Testis (tissue), 3 donors: ENCODE results near the gene TNS3. TPM values are rescaled to one million over a fixed set of nuclear protein-coding genes. Genes with fewer than 3 reads are reported as not detected.

ENCODE experiments used
- DNase-seq: peaks from one replicate; pipeline ENCODE4 v3.0.0-alpha.2; 2019
- H3K27ac ChIP-seq, 2 donors: fragments of 200-600 bp; sonication (generic); one replicate each; pipeline ENCODE4 v1.5.1; 2019
- H3K27me3 ChIP-seq: fragments of 200-600 bp; sonication (generic); one replicate; pipeline ENCODE4 v1.5.1; 2019
- H3K36me3 ChIP-seq: fragments of 200-600 bp; sonication (generic); one replicate; pipeline ENCODE4 v1.5.1; 2017; ENCODE audit warnings: low read depth; ENCODE audit errors: missing control alignments
- H3K4me1 ChIP-seq: fragments of 200-600 bp; sonication (generic); one replicate; pipeline ENCODE4 v1.5.1; 2019
- H3K4me3 ChIP-seq, 2 donors: fragments of 200-600 bp; sonication (generic); one replicate each; pipeline ENCODE4 v1.5.1; 2017 to 2019
- H3K9me3 ChIP-seq: fragments of 200-600 bp; sonication (generic); one replicate; pipeline ENCODE4 v1.5.1; 2017
- CTCF ChIP-seq, 3 experiments: fragments of 450-650 bp in 2 of 3; fragments of 200-600 bp in 1 of 3; sonication (generic) in 1 of 3; IDR thresholded peaks; one replicate each; pipeline ENCODE4 v1.5.1; 2016 to 2019; ENCODE audit warnings: antibody characterized with exemption in 3 of 3, mild to moderate bottlenecking in 2 of 3, moderate library complexity in 1 of 3
- POLR2A ChIP-seq: fragments of 450-650 bp; IDR thresholded peaks from one replicate; pipeline ENCODE4 v1.6.1; 2017; ENCODE audit warnings: antibody characterized with exemption, mild to moderate bottlenecking, moderate library complexity
- WGBS, 2 donors: methylation state at CpG; one replicate each; pipeline ENCODE4 v1.1.5; 2018; 5-methylcytosine and 5-hydroxymethylcytosine counted together
- intact Hi-C: fragments of 100-400 bp; cut with DNase I; formaldehyde crosslinking; loops from one replicate; pipeline ENCODE4 v1.15.1; 2023; ENCODE audit warnings: low total_unique reads
- polyA plus RNA-seq: library from polyadenylated mRNA; stranded (reverse); fragments of 350-450 nt; fragmentation: Illumina TruSeq; extraction: RNeasy Lipid Tissue Mini Kit (QIAGEN cat#74804); gene quantifications from one replicate; pipeline ENCODE4 v1.2.3, GENCODE V29; 2014; ENCODE audit warnings: low read depth, low replicate concordance; ENCODE audit not compliant: insufficient read depth
- total RNA-seq, 2 donors: library from RNA; depleted of rRNA; stranded (reverse); fragments of >200 nt; gene quantifications; one replicate each; pipeline ENCODE4 v1.2.3, GENCODE V29; 2016

Gene TNS3
- total and polyA plus RNA-seq, 3 donors from 2014 or later: 28.5 to 93.5 (median 60.0) TPM

- Histone ChIP-seq H3K4me3 (no peak overlapping the region), H3K27ac (no peak overlapping the region), H3K9me3 (no peaks in the 10 kb centered on the region), H3K36me3 (no peaks in the 10 kb centered on the region), H3K27me3 (no peaks in the 10 kb centered on the region), H3K4me1 (peaks cover 15% of the 10 kb centered on the region)
- WGBS, 2 donors: 79 to 87% methylated on average over 18 to 19 of the region's 19 CpGs
- no peak for TF ChIP-seq POLR2A
- TF ChIP-seq CTCF (IDR thresholded peaks at IDR 0.05): no peak
- intact Hi-C loops: no loop called here
- no peak for DNase-seq
Measured at GRCh38 chr7:47546733-47547494, 35.0 kb downstream of the TNS3 start.

DNA sequence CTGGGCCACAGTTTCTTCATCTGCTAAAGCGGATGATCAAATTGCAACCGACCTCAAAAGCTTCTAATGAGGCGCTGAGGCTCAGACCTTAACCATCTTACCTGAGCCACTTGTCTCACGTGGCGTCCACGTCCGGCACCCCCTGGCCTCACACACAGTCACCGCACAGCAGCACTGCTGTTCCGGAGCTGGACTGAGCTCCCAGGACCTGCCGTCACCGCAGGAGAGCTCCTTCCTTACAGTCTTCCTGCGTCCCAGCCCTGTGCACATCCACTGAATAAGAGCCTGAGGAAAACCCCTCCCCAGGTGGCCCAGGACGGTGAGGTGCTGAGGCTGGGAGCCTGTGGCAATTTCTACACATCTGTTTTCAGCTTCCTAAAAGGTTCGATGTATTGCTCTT is 35.7 kb downstream of the TNS3 start:
- no peak overlapping the region for H3K27ac ChIP-seq
- no peaks in the 10 kb centered on the region for H3K27me3 ChIP-seq
- H3K4me1 ChIP-seq: peaks cover 8% of the 10 kb centered on the region
- H3K4me3 ChIP-seq: no peak overlapping the region
- 97% methylated on average over 14 of the region's 14 CpGs for WGBS, 2 donors
- no peaks in the 10 kb centered on the region for H3K9me3 ChIP-seq
- TF ChIP-seq CTCF (IDR thresholded peaks at IDR 0.05) (no peak), POLR2A (no peak)
- intact Hi-C loops: no loop called here
- no peaks in the 10 kb centered on the region for H3K36me3 ChIP-seq
- DNase-seq: no peak

DNA sequence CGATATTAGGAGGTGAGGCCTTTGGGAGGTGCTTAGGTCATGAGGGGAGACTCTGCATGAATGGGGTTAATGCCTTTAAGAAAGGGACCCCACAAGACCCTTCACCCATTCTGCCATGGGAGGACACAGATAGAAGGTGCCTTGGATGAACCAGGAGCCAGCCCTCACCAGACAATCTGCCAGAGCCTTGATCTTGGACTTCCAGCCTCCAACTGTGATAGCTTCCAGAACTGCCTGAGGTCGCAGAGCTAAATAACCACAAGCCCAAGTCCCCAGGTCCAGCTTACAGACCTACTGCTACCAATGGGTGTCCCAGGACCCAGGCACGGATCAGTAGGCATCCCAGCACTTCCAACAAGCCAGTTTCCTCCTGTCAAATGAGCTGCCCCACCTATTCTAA is 37.5 kb downstream of the TNS3 start:
- TF ChIP-seq POLR2A: no peak
- no peak for TF ChIP-seq CTCF (IDR thresholded peaks at IDR 0.05)
- H3K36me3 ChIP-seq: no peaks in the 10 kb centered on the region
- H3K4me3 ChIP-seq: no peak overlapping the region
- no peak overlapping the region for H3K27ac ChIP-seq
- WGBS, 2 donors: 90 to 91% methylated on average over 3 of the region's 3 CpGs
- peaks cover 10% of the 10 kb centered on the region for H3K4me1 ChIP-seq
- no peaks in the 10 kb centered on the region for H3K27me3 ChIP-seq
- intact Hi-C loops: no loop called here
- no peak for DNase-seq
- H3K9me3 ChIP-seq: no peaks in the 10 kb centered on the region

- Histone ChIP-seq H3K4me1 (peaks cover 13% of the 10 kb centered on the region), H3K9me3 (no peaks in the 10 kb centered on the region), H3K27ac (no peak overlapping the region), H3K36me3 (no peaks in the 10 kb centered on the region), H3K27me3 (no peaks in the 10 kb centered on the region), H3K4me3 (no peak overlapping the region)
- DNase-seq: no peak
- TF ChIP-seq POLR2A: no peak
- TF ChIP-seq CTCF (IDR thresholded peaks at IDR 0.05): no peak
- intact Hi-C loops: no loop called here
- 81 to 83% methylated on average over 6 of the region's 6 CpGs for WGBS, 2 donors
Measured at GRCh38 chr7:47543714-47544113, 38.2 kb downstream of the TNS3 start.

DNA sequence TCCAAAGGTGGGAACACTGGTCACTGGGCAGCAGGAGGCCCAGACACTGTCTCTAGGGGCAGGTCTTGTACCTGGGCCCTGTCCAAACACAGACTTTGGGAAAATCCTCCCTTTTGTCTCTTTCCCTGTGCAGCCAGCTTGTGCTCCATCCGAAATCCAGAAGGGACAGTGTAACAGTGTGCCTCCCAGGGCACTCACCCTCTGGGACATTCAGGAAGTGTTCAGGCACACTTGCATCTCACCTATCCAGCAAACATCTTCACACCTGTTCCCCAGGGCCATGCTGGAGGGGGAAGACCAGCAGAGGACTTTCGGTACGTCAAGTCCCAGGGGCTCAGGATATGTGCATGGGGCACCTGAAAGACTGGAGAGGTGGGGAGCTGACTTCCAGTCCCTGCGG is 38.9 kb downstream of the TNS3 start:
- WGBS, 2 donors: 95 to 96% methylated on average over 4 of the region's 4 CpGs
- TF ChIP-seq POLR2A: no peak
- TF ChIP-seq CTCF (IDR thresholded peaks at IDR 0.05): no peak
- no peak for DNase-seq
- Histone ChIP-seq H3K4me3 (no peak overlapping the region), H3K4me1 (peaks cover 18% of the 10 kb centered on the region), H3K27me3 (no peaks in the 10 kb centered on the region), H3K9me3 (no peaks in the 10 kb centered on the region), H3K27ac (no peak overlapping the region), H3K36me3 (no peaks in the 10 kb centered on the region)
- intact Hi-C loops: no loop called here
